Natural killer cell (primary cell): ENCODE measurements around the gene GRHPR. TPM values are rescaled to one million over a fixed set of nuclear protein-coding genes. Genes with fewer than 3 reads are reported as not detected.
A peak's percentile ranks its signal among the peaks of the same experiment; 100 is the strongest.

Experiments
- ATAC-seq, 3 donors: fragments of 150-1000 bp in 2 of 3; fragments of 200-7000 bp in 1 of 3; cut with Tn5 transposase; 1 replicate in 1 of 3; 2 replicates in 2 of 3; pipeline ENCODE4 v1.10.0; 2021; ENCODE audit warnings: mild to moderate bottlenecking in 2 of 3, moderate library complexity in 2 of 3
- DNase-seq, 2 donors: peaks; one replicate each; pipeline versions ENCODE4 v3.0.0 to v3.0.0-alpha.2; 2013 to 2021; ENCODE audit warnings: mixed read lengths in 1 of 2
- H3K27ac ChIP-seq: one replicate; pipeline ENCODE4 v1.5.1; 2013; ENCODE audit warnings: mild to moderate bottlenecking, low read length
- H3K27me3 ChIP-seq: one replicate; pipeline ENCODE4 v1.6.1; 2013; ENCODE audit warnings: low read length; ENCODE audit not compliant: control insufficient read depth, insufficient read depth
- H3K36me3 ChIP-seq: one replicate; pipeline ENCODE4 v1.6.1; 2013; ENCODE audit warnings: low read length; ENCODE audit not compliant: control insufficient read depth, insufficient read depth
- H3K4me1 ChIP-seq: one replicate; pipeline ENCODE4 v1.6.1; 2013; ENCODE audit warnings: low read length; ENCODE audit not compliant: control insufficient read depth, insufficient read depth
- H3K4me3 ChIP-seq: one replicate; pipeline ENCODE4 v1.5.1; 2013; ENCODE audit warnings: low read length
- H3K9me3 ChIP-seq: one replicate; pipeline ENCODE4 v1.6.1; 2013; ENCODE audit warnings: low read length; ENCODE audit not compliant: control insufficient read depth, insufficient read depth
- H3K27ac Mint-ChIP-seq, 2 donors: one replicate each; pipeline ENCODE4 v1.8.0; 2022; ENCODE audit warnings: mild to moderate bottlenecking in 2 of 2, mixed read lengths in 2 of 2, moderate library complexity in 1 of 2
- H3K27me3 Mint-ChIP-seq, 2 donors: one replicate each; pipeline ENCODE4 v1.8.0; 2022; ENCODE audit warnings: low read depth in 2 of 2, mixed read lengths in 2 of 2
- H3K36me3 Mint-ChIP-seq: one replicate; pipeline ENCODE4 v1.8.0; 2022; ENCODE audit warnings: mixed read lengths
- H3K4me1 Mint-ChIP-seq, 2 donors: one replicate each; pipeline ENCODE4 v1.8.0; 2022; ENCODE audit warnings: mixed read lengths in 2 of 2
- H3K4me3 Mint-ChIP-seq: one replicate; pipeline ENCODE4 v1.8.0; 2022; ENCODE audit warnings: mild to moderate bottlenecking, moderate library complexity, mixed read lengths
- H3K9me3 Mint-ChIP-seq, 2 donors: one replicate each; pipeline ENCODE4 v1.8.0; 2022; ENCODE audit warnings: mixed read lengths in 2 of 2
- WGBS: methylation state at CpG from one replicate; pipeline ENCODE4 v1.1.7; 2013; ENCODE audit warnings: missing lambda C conversion rate; ENCODE audit not compliant: insufficient coverage; 5-methylcytosine and 5-hydroxymethylcytosine counted together
- intact Hi-C: fragments of 100-400 bp; cut with micrococcal nuclease; formaldehyde crosslinking; loops from one replicate; pipeline ENCODE4 v1.14.2; 2022
- total RNA-seq, 4 donors: library from RNA; stranded (reverse); fragments of 120-200 nt in 1 of 4; gene quantifications; one replicate each; pipeline versions ENCODE4 v1.2.3 to v1.2.4, GENCODE V29; 2013 to 2022
- TF ChIP-seq, protein P1 (sequence below): fragments of 200-600 bp; IDR thresholded peaks from one replicate; pipeline ENCODE4 v1.8.0; 2022; ENCODE audit warnings: antibody characterized with exemption

GRHPR gene
- total RNA-seq, 3 donors from 2014 or later (not counting 1 experiment from before 2014, with no cell fraction given) = 38.1 to 55.6 (median 41.1) TPM

DNA sequence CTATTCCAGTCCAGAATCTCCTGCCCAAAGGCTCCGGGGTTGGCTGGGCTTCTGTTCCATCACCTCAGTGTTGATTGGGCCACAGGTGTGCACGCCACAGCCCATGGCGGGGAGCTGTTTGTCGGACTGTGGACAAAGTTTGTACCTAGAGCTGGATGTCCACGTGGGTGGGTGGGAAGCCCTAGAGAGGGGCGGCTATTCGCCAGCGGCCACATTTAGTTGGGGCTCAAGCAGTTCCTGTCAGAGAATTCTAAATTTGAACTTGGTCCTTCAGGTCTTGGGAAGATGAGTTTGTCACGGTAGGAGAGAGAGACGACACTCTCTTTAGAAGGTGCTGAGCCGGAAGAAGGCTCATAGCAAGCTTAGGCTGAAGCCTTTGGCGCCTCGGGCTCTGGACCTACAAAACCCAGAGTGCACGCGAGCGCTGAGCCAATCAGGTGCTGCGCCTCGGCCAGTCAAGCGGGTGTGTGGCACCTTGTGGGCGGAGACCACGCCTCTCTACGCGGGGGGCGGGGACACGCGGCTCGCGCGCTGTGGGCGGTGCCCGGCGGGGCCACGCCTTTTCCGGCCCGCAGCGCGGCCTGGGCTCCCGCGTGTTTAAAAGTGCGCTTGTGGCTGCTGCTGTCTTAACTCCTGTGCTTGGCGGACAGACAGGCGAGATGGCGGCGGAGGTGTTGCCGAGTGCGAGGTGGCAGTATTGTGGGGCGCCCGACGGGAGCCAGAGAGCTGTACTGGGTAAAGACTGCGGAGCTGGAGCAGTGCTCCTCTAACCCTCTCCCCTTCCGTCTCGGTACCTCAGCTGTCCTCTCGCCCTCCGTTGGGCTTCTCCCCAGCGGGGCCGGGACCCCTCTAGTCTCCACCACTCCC lies 63.1 kb downstream of the GRHPR start, which contains the start of gene POLR1E:
Gene POLR1E, plus strand, starts transcription at position 560 of the 867 bp plus-strand sequence. Its CDS starts 100 bp downstream, at position 660.
- Histone ChIP-seq H3K36me3 (peaks cover 17% of the 10 kb centered on the region), H3K4me3 (peak within 1 kb of the TSS; percentile 92), H3K27me3 (no peaks in the 10 kb centered on the region), H3K4me1 (peaks cover 22% of the 10 kb centered on the region), H3K9me3 (no peaks in the 10 kb centered on the region), H3K27ac (peak within 1 kb of the TSS; percentile 71)
- peak; percentile 98 for DNase-seq
- TF ChIP-seq, protein P1, sequence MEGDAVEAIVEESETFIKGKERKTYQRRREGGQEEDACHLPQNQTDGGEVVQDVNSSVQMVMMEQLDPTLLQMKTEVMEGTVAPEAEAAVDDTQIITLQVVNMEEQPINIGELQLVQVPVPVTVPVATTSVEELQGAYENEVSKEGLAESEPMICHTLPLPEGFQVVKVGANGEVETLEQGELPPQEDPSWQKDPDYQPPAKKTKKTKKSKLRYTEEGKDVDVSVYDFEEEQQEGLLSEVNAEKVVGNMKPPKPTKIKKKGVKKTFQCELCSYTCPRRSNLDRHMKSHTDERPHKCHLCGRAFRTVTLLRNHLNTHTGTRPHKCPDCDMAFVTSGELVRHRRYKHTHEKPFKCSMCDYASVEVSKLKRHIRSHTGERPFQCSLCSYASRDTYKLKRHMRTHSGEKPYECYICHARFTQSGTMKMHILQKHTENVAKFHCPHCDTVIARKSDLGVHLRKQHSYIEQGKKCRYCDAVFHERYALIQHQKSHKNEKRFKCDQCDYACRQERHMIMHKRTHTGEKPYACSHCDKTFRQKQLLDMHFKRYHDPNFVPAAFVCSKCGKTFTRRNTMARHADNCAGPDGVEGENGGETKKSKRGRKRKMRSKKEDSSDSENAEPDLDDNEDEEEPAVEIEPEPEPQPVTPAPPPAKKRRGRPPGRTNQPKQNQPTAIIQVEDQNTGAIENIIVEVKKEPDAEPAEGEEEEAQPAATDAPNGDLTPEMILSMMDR = no peak
- peak within 1 kb of the TSS; percentile 88 to 96 for H3K27ac Mint-ChIP-seq
- intact Hi-C loops = loop anchor here (1.0 to 2.0 kb wide), 3 partner anchors 19 to 107 kb away; partner anchors contain the start of genes TOMM5 and ZBTB5
- H3K9me3 Mint-ChIP-seq = no peaks in the 10 kb centered on the region
- H3K4me3 Mint-ChIP-seq = peak within 1 kb of the TSS; percentile 88
- peaks cover 7% of the 10 kb centered on the region for H3K36me3 Mint-ChIP-seq
- WGBS = 4% methylated on average over 56 of the region's 56 CpGs
- H3K27me3 Mint-ChIP-seq = peaks cover 6 to 8% of the 10 kb centered on the region in 2 donors
- ATAC-seq = peak; percentile 96 to 99 (median 97)
- H3K4me1 Mint-ChIP-seq = peaks cover 28 to 35% of the 10 kb centered on the region in 2 donors

DNA sequence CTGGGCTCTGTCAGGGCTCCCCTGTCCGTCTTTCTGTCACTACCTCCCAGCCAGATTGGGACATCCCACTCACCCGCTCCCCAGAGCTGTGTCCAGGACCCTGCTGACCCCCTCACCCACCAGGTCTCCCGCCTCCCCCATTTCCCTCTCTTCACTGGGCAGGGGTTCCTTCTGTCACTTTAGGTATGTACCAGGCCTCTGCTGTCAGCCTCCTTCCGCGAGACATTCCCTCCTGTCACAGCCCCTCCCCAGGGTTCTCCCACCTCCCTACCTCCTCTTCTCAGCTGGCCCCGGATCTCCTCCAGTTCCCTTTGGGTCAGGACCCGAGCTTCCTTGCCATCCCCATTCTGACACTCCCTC lies 63.7 kb downstream of the GRHPR start:
- peaks cover 22% of the 10 kb centered on the region for H3K4me1 ChIP-seq
- no peaks in the 10 kb centered on the region for H3K27me3 ChIP-seq
- Mint-ChIP-seq H3K9me3 (no peaks in the 10 kb centered on the region), H3K27ac (peak overlapping the region; percentile 88 to 96), H3K4me1 (peaks cover 31 to 35% of the 10 kb centered on the region in 2 donors), H3K27me3 (peaks cover 6 to 7% of the 10 kb centered on the region in 2 donors), H3K4me3 (peak overlapping the region; percentile 88), H3K36me3 (peaks cover 10% of the 10 kb centered on the region)
- intact Hi-C loops = loop anchor here (2.0 kb wide), 1 partner anchor 19 kb away; no protein-coding TSS in a partner anchor
- no peak for ATAC-seq
- H3K36me3 ChIP-seq = peaks cover 23% of the 10 kb centered on the region
- peak overlapping the region; percentile 92 for H3K4me3 ChIP-seq
- peak in 1 of 2 donors; percentile 26 for DNase-seq
- TF ChIP-seq, protein P1 = no peak
- no peaks in the 10 kb centered on the region for H3K9me3 ChIP-seq
- H3K27ac ChIP-seq = peak overlapping the region; percentile 71
- 5% methylated on average over 7 of the region's 7 CpGs for WGBS

Other genes with a start within 250 kb of the GRHPR start
- gene ZBTB5, start 42.8 kb downstream of the GRHPR start, total RNA-seq = 10 to 100 TPM; 12.6 to 14.2 (median 13.3) TPM
- gene POLR1E, start 63.3 kb downstream of the GRHPR start, total RNA-seq = 10 to 100 TPM; 17.4 to 23.8 (median 17.8) TPM
- 1 to 10 TPM; 1.7 to 2.2 (median 2.1) TPM for gene FBXO10, start 153.7 kb downstream of the GRHPR start, total RNA-seq
- gene TOMM5, start 169.9 kb downstream of the GRHPR start, total RNA-seq = 10 to 100 TPM; 29.3 to 38.9 (median 36.7) TPM
- not detected for gene FRMPD1, start 228.3 kb downstream of the GRHPR start, total RNA-seq